ENCODE results near the gene SASH3.

DNA sequence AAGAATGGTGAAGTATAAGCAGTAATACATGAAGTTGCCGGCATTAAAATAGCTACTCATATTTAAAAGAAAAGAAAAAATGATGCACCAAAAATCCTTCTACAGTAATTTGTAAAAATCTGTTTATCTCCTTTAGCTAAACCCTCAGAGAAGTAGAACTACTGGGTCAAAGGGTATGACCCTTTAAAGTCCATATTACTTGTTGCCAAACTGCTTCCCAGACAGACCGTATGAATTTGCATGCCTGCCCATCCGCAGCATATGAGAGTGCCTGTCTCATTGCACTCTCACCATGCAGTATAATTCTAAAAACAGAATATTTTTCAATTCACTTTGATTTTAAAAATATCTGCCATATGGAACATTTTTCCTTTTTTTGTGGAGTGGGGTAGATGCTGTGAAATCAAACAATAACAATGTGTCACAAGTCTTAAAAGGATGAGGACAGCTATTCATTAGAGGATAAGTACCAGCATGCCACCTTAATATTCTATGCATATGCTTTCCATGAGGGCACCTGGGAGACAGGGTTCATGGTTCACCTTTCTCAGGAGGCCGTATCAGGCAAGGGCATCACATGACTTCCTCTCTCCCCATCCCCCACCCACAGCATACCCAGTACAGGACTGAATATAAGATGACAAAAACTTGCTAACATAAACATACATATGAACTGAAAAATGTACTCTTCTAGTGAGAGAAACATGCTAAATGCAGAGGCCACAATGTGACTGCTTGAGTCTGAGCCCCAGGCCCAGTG, 46.2 kb downstream of the SASH3 start:
- TF ChIP-seq, protein P1, sequence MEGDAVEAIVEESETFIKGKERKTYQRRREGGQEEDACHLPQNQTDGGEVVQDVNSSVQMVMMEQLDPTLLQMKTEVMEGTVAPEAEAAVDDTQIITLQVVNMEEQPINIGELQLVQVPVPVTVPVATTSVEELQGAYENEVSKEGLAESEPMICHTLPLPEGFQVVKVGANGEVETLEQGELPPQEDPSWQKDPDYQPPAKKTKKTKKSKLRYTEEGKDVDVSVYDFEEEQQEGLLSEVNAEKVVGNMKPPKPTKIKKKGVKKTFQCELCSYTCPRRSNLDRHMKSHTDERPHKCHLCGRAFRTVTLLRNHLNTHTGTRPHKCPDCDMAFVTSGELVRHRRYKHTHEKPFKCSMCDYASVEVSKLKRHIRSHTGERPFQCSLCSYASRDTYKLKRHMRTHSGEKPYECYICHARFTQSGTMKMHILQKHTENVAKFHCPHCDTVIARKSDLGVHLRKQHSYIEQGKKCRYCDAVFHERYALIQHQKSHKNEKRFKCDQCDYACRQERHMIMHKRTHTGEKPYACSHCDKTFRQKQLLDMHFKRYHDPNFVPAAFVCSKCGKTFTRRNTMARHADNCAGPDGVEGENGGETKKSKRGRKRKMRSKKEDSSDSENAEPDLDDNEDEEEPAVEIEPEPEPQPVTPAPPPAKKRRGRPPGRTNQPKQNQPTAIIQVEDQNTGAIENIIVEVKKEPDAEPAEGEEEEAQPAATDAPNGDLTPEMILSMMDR (conservative IDR thresholded peaks at IDR 0.05 in 1 of 2, IDR thresholded peaks at IDR 0.05 in 1 of 2; ENCODE audit: low read depth in 1 of 2, low read length in 2 of 2), result no peak
- no peak for TF ChIP-seq EZH2 (IDR thresholded peaks at IDR 0.05; ENCODE audit: low read length, missing control alignments)

All from fibroblast of lung (primary cell).